GM12878 (cell line): ENCODE results near the gene ATP8B1. TPM values are rescaled to one million over a fixed set of nuclear protein-coding genes. Genes with fewer than 3 reads are reported as not detected.

Experiments used
- ATAC-seq: fragments of 200-7000 bp; cut with Tn5 transposase; 3 replicates; pipeline ENCODE4 v1.9.1; 2020; ENCODE audit warnings: mild to moderate bottlenecking, moderate library complexity
- BruUV-seq: library from RNA; stranded (reverse); fragments of 400-500 nt; replicated peaks from 2 replicates; lab custom pipeline; 2021; lab: Mats Ljungman, UMichigan
- CTCF ChIA-PET: fragments of 300-600 bp; sonication (Branson Sonifier 250); formaldehyde crosslinking; extraction: SDS; loops from one replicate; lab custom pipeline; 2021; ENCODE audit warnings: inconsistent platforms; lab: Yijun Ruan, JAX
- POLR2A ChIA-PET: fragments of 350-600 bp; formaldehyde crosslinking; extraction: SDS; loops from one replicate; lab custom pipeline; 2021; ENCODE audit warnings: inconsistent platforms; lab: Charles Lee
- RAD21 ChIA-PET: fragments of 300-600 bp; sonication (Branson Sonifier 250); formaldehyde crosslinking; loops from one replicate; lab custom pipeline; 2023; ENCODE audit warnings: antibody characterized with exemption; ENCODE audit not compliant: unreplicated experiment; lab: Charles Lee
- SMC1A ChIA-PET: fragments of 300-600 bp; sonication (Branson Sonifier 250); formaldehyde crosslinking; loops from one replicate; lab custom pipeline; 2023; ENCODE audit not compliant: unreplicated experiment, uncharacterized antibody; lab: Charles Lee
- DNase-seq: peaks from one replicate; pipeline ENCODE4 v3.0.0-alpha.2; 2011; ENCODE audit warnings: low read depth, low spot score
- FAIRE-seq: peaks from 3 replicates; lab custom pipeline; 2011; peaks lifted over from hg19 to GRCh38; lab: Jason Lieb, UNC
- H2AFZ ChIP-seq: 2 replicates; pipeline ENCODE4 v1.6.0; 2011; ENCODE audit warnings: low read depth, low read length, control low read depth; ENCODE audit not compliant: control insufficient read depth
- H3K27ac ChIP-seq: 2 replicates; pipeline ENCODE4 v1.5.1; 2011; ENCODE audit warnings: control low read depth; ENCODE audit not compliant: control insufficient read depth, insufficient read depth
- H3K27me3 ChIP-seq, 2 experiments: replicated peaks in 1 of 2; 2 replicates each; pipeline versions ENCODE4 v1.6.0 to v1.6.1; 2011; ENCODE audit warnings: low read length in 1 of 2; ENCODE audit not compliant: control insufficient read depth in 2 of 2, insufficient read depth in 2 of 2
- H3K36me3 ChIP-seq, 2 experiments: 2 replicates each; pipeline ENCODE4 v1.5.1; 2011; ENCODE audit warnings: low read length in 1 of 2; ENCODE audit not compliant: control insufficient read depth in 2 of 2, insufficient read depth in 2 of 2
- H3K4me1 ChIP-seq: 2 replicates; pipeline ENCODE4 v1.6.1; 2011; ENCODE audit warnings: mild to moderate bottlenecking, low read length, moderate library complexity, mixed read lengths; ENCODE audit not compliant: control insufficient read depth, insufficient read depth
- H3K4me2 ChIP-seq: 2 replicates; pipeline ENCODE4 v1.6.0; 2011; ENCODE audit warnings: control low read depth; ENCODE audit not compliant: control insufficient read depth, insufficient read depth
- H3K4me3 ChIP-seq: fragments of 200-600 bp; sonication (generic); 2 replicates; pipeline ENCODE4 v1.5.1; 2016
- H3K79me2 ChIP-seq: 2 replicates; pipeline ENCODE4 v1.6.0; 2011; ENCODE audit warnings: low read length; ENCODE audit not compliant: control insufficient read depth, insufficient read depth
- H3K9ac ChIP-seq: 2 replicates; pipeline ENCODE4 v1.8.0; 2011; ENCODE audit warnings: low read length, control low read depth, mixed read lengths; ENCODE audit not compliant: control insufficient read depth, insufficient read depth
- H3K9me3 ChIP-seq: replicated peaks from 3 replicates; pipeline ENCODE4 v1.5.1; 2011; ENCODE audit warnings: mild to moderate bottlenecking, low read length; ENCODE audit not compliant: control insufficient read depth, insufficient read depth
- H4K20me1 ChIP-seq: 2 replicates; pipeline ENCODE4 v1.6.0; 2011; ENCODE audit not compliant: control insufficient read depth, insufficient read depth
- BHLHE40 ChIP-seq, 2 experiments: fragments of 450-650 bp in 1 of 2; IDR thresholded peaks; 2 replicates each; pipeline ENCODE4 v1.6.1; 2011 to 2017; ENCODE audit warnings: low read depth in 2 of 2, borderline replicate concordance in 1 of 2, improper control_type of control experiment in 1 of 2, low read length in 1 of 2, mild to moderate bottlenecking in 1 of 2
- CEBPB ChIP-seq, 2 experiments: fragments of 150-350 bp in 1 of 2; IDR thresholded peaks; 2 replicates each; pipeline ENCODE4 v1.6.1; 2012 to 2014; ENCODE audit warnings: low read depth in 2 of 2, low read length in 2 of 2, borderline replicate concordance in 1 of 2, inconsistent platforms in 1 of 2
- CHD2 ChIP-seq: IDR thresholded peaks from 2 replicates; pipeline ENCODE4 v1.6.1; 2011; ENCODE audit warnings: low read depth, low read length, improper control_type of control experiment, borderline replicate concordance
- EZH2 ChIP-seq: IDR thresholded peaks from 2 replicates; pipeline ENCODE4 v1.6.1; 2012; ENCODE audit warnings: low read depth, mild to moderate bottlenecking, control low read depth, inconsistent platforms, low read length, borderline replicate concordance; ENCODE audit not compliant: control insufficient read depth
- GATAD2B ChIP-seq: fragments of 450-650 bp; conservative IDR thresholded peaks from 2 replicates; pipeline ENCODE4 v1.6.1; 2017; ENCODE audit warnings: low read depth, mild to moderate bottlenecking, moderate library complexity
- IKZF2 ChIP-seq, 2 experiments: fragments of 450-650 bp; IDR thresholded peaks; 2 replicates each; pipeline ENCODE4 v1.6.1; 2017; ENCODE audit warnings: mild to moderate bottlenecking in 2 of 2, moderate library complexity in 2 of 2
- JUND ChIP-seq: IDR thresholded peaks from 2 replicates; pipeline ENCODE4 v1.6.1; 2012; ENCODE audit warnings: low read depth, mild to moderate bottlenecking, low read length, improper control_type of control experiment, moderate library complexity
- NFYA ChIP-seq: IDR thresholded peaks from 2 replicates; pipeline ENCODE4 v1.6.1; 2011; ENCODE audit warnings: low read depth, mild to moderate bottlenecking, low read length, improper control_type of control experiment, borderline replicate concordance
- RB1 ChIP-seq: fragments of 450-650 bp; formaldehyde crosslinking; IDR thresholded peaks from 2 replicates; pipeline ENCODE4 v1.6.1; 2017; ENCODE audit warnings: mild to moderate bottlenecking, borderline replicate concordance
- RUNX3 ChIP-seq: IDR thresholded peaks from 2 replicates; pipeline ENCODE4 v1.6.1; 2012; ENCODE audit warnings: low read length, inconsistent platforms
- SIX5 ChIP-seq: IDR thresholded peaks from 2 replicates; pipeline ENCODE4 v1.6.1; 2011; ENCODE audit warnings: mild to moderate bottlenecking, low read depth, low read length, moderate library complexity; ENCODE audit not compliant: severe bottlenecking
- SMC3 ChIP-seq: IDR thresholded peaks from 2 replicates; pipeline ENCODE4 v1.6.1; 2011; ENCODE audit warnings: low read length, improper control_type of control experiment, borderline replicate concordance
- SUZ12 ChIP-seq: fragments of 200-600 bp; sonication (generic); IDR thresholded peaks from one replicate; pipeline ENCODE4 v1.6.1; 2018; ENCODE audit warnings: antibody characterized with exemption, mild to moderate bottlenecking; ENCODE audit not compliant: unreplicated experiment
- WGBS: methylation state at CpG from one replicate; pipeline ENCODE4 v1.1.6; 2016; ENCODE audit warnings: low lambda C conversion rate; ENCODE audit not compliant: insufficient replicate concordance, insufficient coverage; ENCODE audit errors: missing lambda C conversion rate; 5-methylcytosine and 5-hydroxymethylcytosine counted together
- in situ Hi-C: fragments of 300-500 bp; cut with MboI; formaldehyde crosslinking; loops from 9 replicates; pipeline ENCODE4 v1.14.3; 2018; ENCODE audit warnings: mixed read lengths
- intact Hi-C: fragments of 100-400 bp; cut with micrococcal nuclease; formaldehyde crosslinking; loops from one replicate; pipeline ENCODE4 v1.14.2; 2022; ENCODE audit not compliant: unreplicated experiment
- polyA plus RNA-seq, 11 experiments: library from polyadenylated mRNA; depleted of rRNA in 4 of 11; unstranded in 6 of 11; stranded (reverse) in 5 of 11; fragments of >200 nt; fragmentation: Nextera tagmentation in 4 of 11; fragmentation: Illumina TruSeq in 1 of 11; extraction: Ambion mirVana in 4 of 11; extraction: Trizol in 1 of 11; gene quantifications; 1 replicate in 1 of 11; 2 replicates in 10 of 11; pipeline versions ENCODE4 v1.2.1 to v1.2.3, GENCODE V29; 2011 to 2016; ENCODE audit warnings: inconsistent platforms in 2 of 11, missing spikeins in 2 of 11, low read depth in 1 of 11
- total RNA-seq, 4 experiments: library from RNA; depleted of rRNA in 3 of 4; stranded (reverse); fragments of >200 nt in 3 of 4; fragmentation: Illumina TruSeq in 1 of 4; extraction: Trizol in 1 of 4; gene quantifications; 2 replicates each; pipeline versions ENCODE4 v1.2.1 to v1.2.3, GENCODE V29; 2013 to 2021
- TF ChIP-seq, protein P1 (sequence below): fragments of 450-650 bp; conservative IDR thresholded peaks from 2 replicates; pipeline ENCODE4 v1.6.1; 2017; ENCODE audit warnings: mild to moderate bottlenecking, moderate library complexity

The ATP8B1 gene
- total and polyA plus RNA-seq, 10 of the 15 experiments (the other 5 are each of a cell fraction or from before 2014, with no cell fraction given): 0.03 to 0.37 (median 0.11) TPM

DNA sequence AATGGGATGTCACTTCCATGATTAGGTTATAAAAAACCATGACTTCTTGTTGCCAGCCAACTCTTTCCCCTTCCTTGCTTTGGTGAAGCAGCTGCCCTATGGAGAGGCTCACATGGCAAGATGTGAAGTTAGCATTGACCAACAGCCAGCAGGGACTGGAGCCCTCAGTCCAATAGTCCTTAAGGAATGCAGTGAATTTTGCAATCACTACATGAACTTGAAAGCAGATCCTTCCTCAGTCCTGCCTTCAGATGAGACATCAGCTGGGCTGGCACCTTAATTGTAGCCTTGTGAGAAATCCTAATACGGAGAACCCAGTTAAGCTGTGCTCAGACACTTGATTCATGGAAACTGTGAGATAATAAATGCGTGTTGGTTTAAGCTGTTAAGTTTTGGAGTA, 61.8 kb downstream of the ATP8B1 start:
- Histone ChIP-seq H3K4me3 (no peak overlapping the region), H3K36me3 (no peaks in the 10 kb centered on the region), H3K79me2 (no peaks in the 10 kb centered on the region), H2AFZ (no peak overlapping the region), H3K9me3 (no peaks in the 10 kb centered on the region; the same call in 1 of the 3 replicates), H3K27me3 (no peaks in the 10 kb centered on the region), H3K9ac (no peak overlapping the region), H3K4me1 (no peaks in the 10 kb centered on the region), H4K20me1 (no peaks in the 10 kb centered on the region), H3K27ac (no peak overlapping the region), H3K4me2 (no peak overlapping the region)
- 65% methylated on average over 2 of the region's 2 CpGs for WGBS
- FAIRE-seq (no peak), ATAC-seq (no peak), DNase-seq (no peak)
- RAD21 ChIA-PET: no interaction called here
- intact Hi-C loops: no loop called here
- CTCF ChIA-PET: no interaction called here
- SMC1A ChIA-PET: no interaction called here
- POLR2A ChIA-PET: no interaction called here
- in situ Hi-C loops: no loop called here
- no peak for TF ChIP-seq BHLHE40 (IDR thresholded peaks at IDR 0.05; ENCODE audit: borderline replicate concordance in 1 of 2, low read depth in 2 of 2, low read length in 1 of 2)
- no TSS peak for BruUV-seq

DNA sequence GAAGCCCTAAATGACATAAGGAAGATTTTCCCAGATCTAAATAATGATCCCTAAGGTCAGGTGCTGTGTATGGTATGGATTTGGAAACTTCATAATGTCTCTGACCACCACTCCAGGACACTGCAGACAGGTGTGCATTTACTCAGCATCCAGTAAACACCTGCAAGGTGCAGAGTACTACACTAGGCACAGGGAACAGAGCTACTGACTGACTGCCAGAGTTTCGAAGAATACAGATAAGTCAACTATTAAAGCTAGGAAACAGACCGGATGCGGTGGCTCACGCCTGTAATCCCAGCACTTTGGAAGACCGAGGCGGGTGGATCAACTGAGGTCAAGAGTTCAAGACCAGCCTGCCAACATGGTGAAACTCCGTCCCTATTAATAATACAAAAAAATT, 65.0 kb downstream of the ATP8B1 start:
- ATAC-seq (no peak), FAIRE-seq (no peak), DNase-seq (no peak)
- H3K4me2 ChIP-seq: no peak overlapping the region
- H3K36me3 ChIP-seq: no peaks in the 10 kb centered on the region
- H2AFZ ChIP-seq: no peak overlapping the region
- TF ChIP-seq SMC3 (no peak), CEBPB (IDR thresholded peaks at IDR 0.05; ENCODE audit: borderline replicate concordance in 1 of 2, low read depth in 2 of 2, low read length in 2 of 2) (no peak), NFYA (no peak), RB1 (no peak), SIX5 (no peak), JUND (no peak), CHD2 (no peak), SUZ12 (no peak), RUNX3 (no peak), EZH2 (no peak), GATAD2B (no peak), IKZF2 (IDR thresholded peaks at IDR 0.05) (no peak)
- TF ChIP-seq, protein P1, sequence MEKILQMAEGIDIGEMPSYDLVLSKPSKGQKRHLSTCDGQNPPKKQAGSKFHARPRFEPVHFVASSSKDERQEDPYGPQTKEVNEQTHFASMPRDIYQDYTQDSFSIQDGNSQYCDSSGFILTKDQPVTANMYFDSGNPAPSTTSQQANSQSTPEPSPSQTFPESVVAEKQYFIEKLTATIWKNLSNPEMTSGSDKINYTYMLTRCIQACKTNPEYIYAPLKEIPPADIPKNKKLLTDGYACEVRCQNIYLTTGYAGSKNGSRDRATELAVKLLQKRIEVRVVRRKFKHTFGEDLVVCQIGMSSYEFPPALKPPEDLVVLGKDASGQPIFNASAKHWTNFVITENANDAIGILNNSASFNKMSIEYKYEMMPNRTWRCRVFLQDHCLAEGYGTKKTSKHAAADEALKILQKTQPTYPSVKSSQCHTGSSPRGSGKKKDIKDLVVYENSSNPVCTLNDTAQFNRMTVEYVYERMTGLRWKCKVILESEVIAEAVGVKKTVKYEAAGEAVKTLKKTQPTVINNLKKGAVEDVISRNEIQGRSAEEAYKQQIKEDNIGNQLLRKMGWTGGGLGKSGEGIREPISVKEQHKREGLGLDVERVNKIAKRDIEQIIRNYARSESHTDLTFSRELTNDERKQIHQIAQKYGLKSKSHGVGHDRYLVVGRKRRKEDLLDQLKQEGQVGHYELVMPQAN: no peak
- POLR2A ChIA-PET: no interaction called here
- CTCF ChIA-PET: interaction anchor here (1.8 kb wide), 1 partner anchor 10 kb away, joined by 5 read pairs; no protein-coding TSS in a partner anchor
- H3K9ac ChIP-seq: no peak overlapping the region
- H3K4me3 ChIP-seq: no peak overlapping the region
- 82% methylated on average over 7 of the region's 7 CpGs for WGBS
- intact Hi-C loops (no loop called here), in situ Hi-C loops (no loop called here)
- no peaks in the 10 kb centered on the region for H3K79me2 ChIP-seq
- H3K27ac ChIP-seq: no peak overlapping the region
- BruUV-seq: no TSS peak
- H3K9me3 ChIP-seq: no peaks in the 10 kb centered on the region; the same call in 1 of the 3 replicates
- RAD21 ChIA-PET: no interaction called here
- no peaks in the 10 kb centered on the region for H3K4me1 ChIP-seq
- no peaks in the 10 kb centered on the region for H4K20me1 ChIP-seq
- no peaks in the 10 kb centered on the region for H3K27me3 ChIP-seq
- SMC1A ChIA-PET: interaction anchor here (0.7 kb wide), 1 partner anchor 160 kb away, joined by 3 read pairs; no protein-coding TSS in a partner anchor
